Lower leg skin (tissue), 3 donors: ENCODE measurements around the gene AK5.

Experiments
- CTCF ChIP-seq, 3 donors: fragments of 450-650 bp; IDR thresholded peaks; one replicate each; pipeline ENCODE4 v1.5.1; 2016; ENCODE audit warnings: antibody characterized with exemption in 3 of 3, mild to moderate bottlenecking in 3 of 3, moderate library complexity in 2 of 3
- POLR2A ChIP-seq, 2 donors: fragments of 450-650 bp; IDR thresholded peaks; one replicate each; pipeline ENCODE4 v1.6.1; 2016 to 2017; ENCODE audit warnings: antibody characterized with exemption in 2 of 2, mild to moderate bottlenecking in 1 of 2, moderate library complexity in 1 of 2

- no peak for TF ChIP-seq CTCF (IDR thresholded peaks at IDR 0.05)
- TF ChIP-seq POLR2A (IDR thresholded peaks at IDR 0.05): no peak
Measured at GRCh38 chr1:77553568-77554291, 271.9 kb downstream of the AK5 start.
